HEK293T (cell line): ENCODE measurements around the gene SCAP.

Experiments
- ARNT ChIP-seq: fragments of 450-650 bp; IDR thresholded peaks from 2 replicates; pipeline ENCODE4 v1.6.1; 2017; ENCODE audit warnings: mild to moderate bottlenecking
- BHLHE40 ChIP-seq: fragments of 450-650 bp; IDR thresholded peaks from 2 replicates; pipeline ENCODE4 v1.6.1; 2016; ENCODE audit warnings: mild to moderate bottlenecking, moderate library complexity, borderline replicate concordance
- ELF4 ChIP-seq: fragments of 450-650 bp; IDR thresholded peaks from 2 replicates; pipeline ENCODE4 v1.6.1; 2017; ENCODE audit warnings: antibody characterized with exemption
- FOXA1 ChIP-seq: fragments of 450-650 bp; IDR thresholded peaks from 2 replicates; pipeline ENCODE4 v1.6.1; 2016; ENCODE audit warnings: mild to moderate bottlenecking
- FOXK2 ChIP-seq: fragments of 450-650 bp; IDR thresholded peaks from 2 replicates; pipeline ENCODE4 v1.6.1; 2016; ENCODE audit warnings: mild to moderate bottlenecking
- FOXM1 ChIP-seq: fragments of 450-650 bp; IDR thresholded peaks from 2 replicates; pipeline ENCODE4 v1.6.1; 2017; ENCODE audit warnings: mild to moderate bottlenecking, borderline replicate concordance
- L3MBTL2 ChIP-seq: fragments of 450-650 bp; conservative IDR thresholded peaks from 2 replicates; pipeline ENCODE4 v1.6.1; 2016; ENCODE audit warnings: mild to moderate bottlenecking
- NFRKB ChIP-seq: fragments of 450-650 bp; IDR thresholded peaks from 2 replicates; pipeline ENCODE4 v1.6.1; 2016; ENCODE audit warnings: mild to moderate bottlenecking, moderate library complexity
- PKNOX1 ChIP-seq: fragments of 450-650 bp; IDR thresholded peaks from 2 replicates; pipeline ENCODE4 v1.6.1; 2016
- SP1 ChIP-seq: fragments of 450-650 bp; IDR thresholded peaks from 2 replicates; pipeline ENCODE4 v1.6.1; 2017
- SUZ12 ChIP-seq: fragments of 450-650 bp; IDR thresholded peaks from 2 replicates; pipeline ENCODE4 v1.6.1; 2016; ENCODE audit warnings: mild to moderate bottlenecking
- TARDBP ChIP-seq: fragments of 450-650 bp; IDR thresholded peaks from 2 replicates; pipeline ENCODE4 v1.6.1; 2016

- no peak for TF ChIP-seq FOXM1
- TF ChIP-seq L3MBTL2 = no peak
- no peak for TF ChIP-seq TARDBP
- TF ChIP-seq ARNT = no peak
- TF ChIP-seq ELF4 = no peak
- no peak for TF ChIP-seq FOXK2
- no peak for TF ChIP-seq SP1
- TF ChIP-seq BHLHE40 = no peak
- TF ChIP-seq SUZ12 = no peak
- no peak for TF ChIP-seq FOXA1
- TF ChIP-seq NFRKB = no peak
- no peak for TF ChIP-seq PKNOX1
Measured at GRCh38 chr3:47399531-47400270, 76.0 kb downstream of the SCAP start.
